HG02588 (cell line): Measurements from ENCODE around the gene GAPT.
"Not testable (repeated sequence)": the region's sequence is repeated elsewhere in the genome, so short reads cannot be mapped to it uniquely, and the experiment has no call there.

ENCODE experiments used
- ATAC-seq: cut with Tn5 transposase; IDR thresholded peaks from one replicate; pipeline ENCODE4 v1.9.1; 2021; ENCODE audit warnings: mild to moderate bottlenecking, moderate library complexity; ENCODE audit not compliant: unreplicated experiment

GAPT gene

GRCh38 chr5:58503390-58504046 is 12.3 kb downstream of the GAPT start:
- no peak for ATAC-seq

- no peak for ATAC-seq
Observed at GRCh38 chr5:58504766-58505165, 13.5 kb downstream of the GAPT start.

GRCh38 chr5:58505502-58505901 is 14.3 kb downstream of the GAPT start:
- ATAC-seq: no peak

GRCh38 chr5:58505971-58506640 is 14.9 kb downstream of the GAPT start:
- ATAC-seq: no peak

- no peak for ATAC-seq
Observed at GRCh38 chr5:58507715-58508114, 16.5 kb downstream of the GAPT start.

GRCh38 chr5:58517198-58517597 is 26.0 kb downstream of the GAPT start:
- ATAC-seq: no peak

GRCh38 chr5:58523956-58524355 is 32.7 kb downstream of the GAPT start:
- no peak for ATAC-seq

GRCh38 chr5:58524571-58524970 is 33.3 kb downstream of the GAPT start:
- no peak for ATAC-seq

- ATAC-seq: no peak
Observed at GRCh38 chr5:58530942-58531490, 39.8 kb downstream of the GAPT start.

GRCh38 chr5:58541935-58542334 is 50.7 kb downstream of the GAPT start:
- not testable (repeated sequence) for ATAC-seq

- no peak for ATAC-seq
Observed at GRCh38 chr5:58542709-58543108, 51.5 kb downstream of the GAPT start.

GRCh38 chr5:58543723-58544122 is 52.5 kb downstream of the GAPT start:
- no peak for ATAC-seq

GRCh38 chr5:58544195-58544594 is 53.0 kb downstream of the GAPT start:
- ATAC-seq: no peak

- no peak for ATAC-seq
Observed at GRCh38 chr5:58544926-58545325, 53.7 kb downstream of the GAPT start.

GRCh38 chr5:58545912-58546311 is 54.7 kb downstream of the GAPT start:
- ATAC-seq: no peak
